AG04450 (cell line): ENCODE results near the gene LGR5. TPM values are rescaled to one million over a fixed set of nuclear protein-coding genes. Genes with fewer than 3 reads are reported as not detected.
"Not testable (repeated sequence)": the region's sequence is repeated elsewhere in the genome, so short reads cannot be mapped to it uniquely, and the experiment has no call there.

Experiments used
- CTCF ChIA-PET: fragments of 300-600, 350-600 bp; formaldehyde crosslinking; extraction: SDS; loops from one replicate; lab custom pipeline; 2022; ENCODE audit warnings: antibody characterized with exemption, inconsistent platforms; lab: Charles Lee
- POLR2A ChIA-PET: fragments of 350-600 bp; formaldehyde crosslinking; extraction: SDS; loops from one replicate; lab custom pipeline; 2021; ENCODE audit warnings: antibody characterized with exemption, inconsistent platforms; lab: Yijun Ruan, JAX
- DNase-seq: peaks from one replicate; pipeline ENCODE4 v3.0.0-alpha.2; 2011; ENCODE audit warnings: low read depth, low spot score
- H3K27ac ChIP-seq: one replicate; pipeline ENCODE4 v1.5.1; 2012; ENCODE audit warnings: low read depth, low read length, control low read depth
- H3K27me3 ChIP-seq: one replicate; pipeline ENCODE4 v1.6.0; 2012; ENCODE audit warnings: low read length; ENCODE audit not compliant: control insufficient read depth, insufficient read depth
- H3K4me3 ChIP-seq: 2 replicates; pipeline ENCODE4 v1.5.1; 2011; ENCODE audit warnings: mild to moderate bottlenecking, low read depth, low read length, control low read depth
- H3K9me3 ChIP-seq: 2 replicates; pipeline ENCODE4 v1.5.1; 2012; ENCODE audit warnings: low read length; ENCODE audit not compliant: control insufficient read depth, insufficient read depth
- CTCF ChIP-seq: IDR thresholded peaks from 2 replicates; pipeline ENCODE4 v1.5.1; 2011; ENCODE audit warnings: low read depth, low read length, control low read depth, inconsistent platforms
- polyA plus RNA-seq: library from polyadenylated mRNA; depleted of rRNA; stranded (reverse); fragments of >200 nt; gene quantifications from 2 replicates; pipeline ENCODE4 v1.2.3, GENCODE V29; 2011

The LGR5 gene
- polyA plus RNA-seq, 1 experiment = not detected

- Histone ChIP-seq H3K27me3 (no peaks in the 10 kb centered on the region), H3K4me3 (no peak overlapping the region), H3K27ac (no peak overlapping the region), H3K9me3 (no peaks in the 10 kb centered on the region)
- DNase-seq = no peak
- CTCF ChIA-PET = no interaction called here
- no peak for TF ChIP-seq CTCF
- POLR2A ChIA-PET = no interaction called here
Measured at GRCh38 chr12:71566655-71567054, 127.1 kb downstream of the LGR5 start.

GRCh38 chr12:71567537-71567936 lies 127.9 kb downstream of the LGR5 start:
- no peak for DNase-seq
- POLR2A ChIA-PET = no interaction called here
- Histone ChIP-seq H3K9me3 (no peaks in the 10 kb centered on the region), H3K4me3 (no peak overlapping the region), H3K27ac (no peak overlapping the region), H3K27me3 (no peaks in the 10 kb centered on the region)
- no peak for TF ChIP-seq CTCF
- CTCF ChIA-PET = interaction anchor here (0.8 kb wide), 1 partner anchor 187 kb away, joined by 3 read pairs; the partner anchor contains the start of gene RAB21

- CTCF ChIA-PET, H3K9me3 ChIP-seq, DNase-seq, H3K27me3 ChIP-seq, H3K4me3 ChIP-seq, H3K27ac ChIP-seq: not testable (repeated sequence)
- POLR2A ChIA-PET = interaction anchor here (0.5 kb wide), 1 partner anchor 1202 kb away, joined by 3 read pairs; no protein-coding TSS in a partner anchor
Measured at GRCh38 chr12:71569885-71570284, 130.3 kb downstream of the LGR5 start.

GRCh38 chr12:71576496-71576895 lies 136.9 kb downstream of the LGR5 start:
- ChIA-PET CTCF (interaction anchor here (0.8 kb wide), 1 partner anchor 11 kb away, joined by 3 read pairs; no protein-coding TSS in a partner anchor), POLR2A (no interaction called here)
- Histone ChIP-seq H3K9me3 (no peaks in the 10 kb centered on the region), H3K4me3 (no peak overlapping the region), H3K27ac (no peak overlapping the region), H3K27me3 (no peaks in the 10 kb centered on the region)
- no peak for TF ChIP-seq CTCF
- no peak for DNase-seq

- POLR2A ChIA-PET = no interaction called here
- Histone ChIP-seq H3K9me3 (no peaks in the 10 kb centered on the region), H3K4me3 (no peak overlapping the region), H3K27ac (no peak overlapping the region), H3K27me3 (no peaks in the 10 kb centered on the region)
- no peak for TF ChIP-seq CTCF
- no peak for DNase-seq
- CTCF ChIA-PET = interaction anchor here (1.4 to 1.5 kb wide), 2 partner anchors 58 to 168 kb away, joined by 4 to 5 read pairs; no protein-coding TSS in a partner anchor
Measured at GRCh38 chr12:71578694-71579258, 139.2 kb downstream of the LGR5 start.
